GM23338 (cell line): ENCODE measurements around the gene HAUS5.

ENCODE experiments used
- CTCF ChIP-seq, 2 experiments: fragments of 200-600 bp in 1 of 2; sonication (generic) in 1 of 2; conservative IDR thresholded peaks; 2 replicates each; pipeline versions ENCODE4 v1.5.1 to v1.6.1; 2016 to 2017; ENCODE audit warnings: antibody characterized with exemption in 2 of 2, low read depth in 2 of 2, mild to moderate bottlenecking in 2 of 2, moderate library complexity in 1 of 2
- EZH2 ChIP-seq: fragments of 200-600 bp; sonication (generic); IDR thresholded peaks from one replicate; pipeline ENCODE4 v1.8.0; 2017; ENCODE audit warnings: antibody characterized with exemption, mild to moderate bottlenecking, low read depth; ENCODE audit not compliant: unreplicated experiment
- POLR2AphosphoS5 ChIP-seq: IDR thresholded peaks from 2 replicates; pipeline ENCODE4 v1.6.1; 2016; ENCODE audit warnings: antibody characterized with exemption, low read depth

GRCh38 chr19:35565016-35565856 is 47.3 kb upstream of the HAUS5 start:
- TF ChIP-seq CTCF (conservative IDR thresholded peaks at IDR 0.05; ENCODE audit: low read depth in 2 of 2) = no peak
- no peak for TF ChIP-seq POLR2AphosphoS5
- TF ChIP-seq EZH2 = no peak
